HepG2 (cell line): ENCODE results near the gene SMG5. TPM values are rescaled to one million over a fixed set of nuclear protein-coding genes. Genes with fewer than 3 reads are reported as not detected.

ENCODE experiments used
- FOXK1 ChIP-seq: sonication (generic); formaldehyde crosslinking; IDR thresholded peaks from 2 replicates; pipeline ENCODE4 v1.4.0; 2020; ENCODE audit warnings: low read depth, missing genetic modification reagents, borderline replicate concordance
- ZNF83 ChIP-seq: sonication (generic); formaldehyde crosslinking; IDR thresholded peaks from 2 replicates; pipeline ENCODE4 v1.4.0; 2020; ENCODE audit warnings: missing genetic modification reagents, mild to moderate bottlenecking, borderline replicate concordance
- polyA plus RNA-seq, 8 experiments: library from polyadenylated mRNA; depleted of rRNA in 3 of 8; stranded (reverse) in 7 of 8; unstranded in 1 of 8; fragments of >200 nt; fragmentation: Illumina TruSeq in 4 of 8; extraction: Trizol in 4 of 8; gene quantifications; 2 replicates each; pipeline versions ENCODE4 v1.2.1 to v1.2.3, GENCODE V29; 2011 to 2016; ENCODE audit warnings: low read depth in 4 of 8, missing spikeins in 1 of 8, mixed read lengths in 1 of 8; ENCODE audit not compliant: insufficient read depth in 1 of 8
- total RNA-seq, 5 experiments: library from RNA; depleted of rRNA; stranded (reverse); fragments of >200 nt; fragmentation: Illumina TruSeq; extraction: Trizol; gene quantifications; 2 replicates each; pipeline ENCODE4 v1.2.3, GENCODE V29; 2016; ENCODE audit warnings: low read depth in 1 of 5
- TF ChIP-seq, protein P1 (sequence below): sonication (generic); formaldehyde crosslinking; IDR thresholded peaks from 2 replicates; pipeline ENCODE4 v1.8.1; 2023; ENCODE audit warnings: mild to moderate bottlenecking, missing genetic modification reagents
- TF ChIP-seq, protein P2 (sequence below): sonication (generic); formaldehyde crosslinking; IDR thresholded peaks from 2 replicates; pipeline ENCODE4 v1.4.0; 2020; ENCODE audit warnings: missing genetic modification reagents

Gene SMG5
- total and polyA plus RNA-seq, 2 of the 13 experiments (the other 11 are each of a cell fraction or from before 2014, with no cell fraction given) = 50.5 to 84.0 TPM

DNA sequence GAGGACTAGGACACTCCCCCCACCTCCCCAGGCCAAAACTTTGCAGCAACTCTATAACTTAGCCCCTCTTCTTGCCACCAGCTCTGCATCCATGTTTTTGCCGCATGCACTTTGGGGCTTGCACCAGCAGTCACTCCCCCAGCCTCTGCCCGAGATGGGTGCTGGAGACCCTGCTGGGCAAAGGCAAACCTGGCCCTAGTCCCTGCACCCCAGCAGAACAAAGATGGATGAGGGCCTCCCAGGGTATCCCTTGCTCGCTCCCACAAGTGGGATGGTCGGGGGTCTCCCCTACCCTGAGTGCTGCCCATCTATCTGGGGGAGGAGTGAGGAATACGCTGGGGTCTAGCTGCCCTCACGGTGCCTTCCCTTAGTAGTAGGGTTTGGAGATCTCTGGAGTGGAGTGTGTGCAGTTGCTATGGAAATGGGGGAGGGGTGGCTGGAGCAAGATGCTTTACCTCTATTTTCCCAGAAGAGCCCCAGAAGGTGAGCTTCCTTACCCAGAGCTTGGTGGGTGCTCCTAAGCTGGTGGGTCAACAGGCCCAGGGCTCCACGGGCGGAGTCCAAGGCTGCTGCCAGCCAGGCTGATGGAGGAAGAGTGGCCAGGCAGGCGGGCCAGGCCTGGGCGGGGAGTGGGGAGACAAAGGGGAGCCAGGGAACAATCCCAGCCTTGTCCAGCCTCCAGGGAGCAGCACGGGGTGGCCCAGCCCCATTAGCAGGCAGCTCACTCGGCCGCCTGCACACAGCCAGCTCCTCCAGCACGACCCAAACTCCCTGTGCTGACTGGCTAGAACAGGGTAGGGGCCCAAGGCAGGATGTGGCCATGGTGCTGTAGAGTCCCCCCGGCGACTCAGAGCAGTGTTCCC is 34.9 kb downstream of the SMG5 start, which contains the start of gene PAQR6 (continued):
- TF ChIP-seq FOXK1 (no peak), ZNF83 (no peak)
- TF ChIP-seq, protein P1, sequence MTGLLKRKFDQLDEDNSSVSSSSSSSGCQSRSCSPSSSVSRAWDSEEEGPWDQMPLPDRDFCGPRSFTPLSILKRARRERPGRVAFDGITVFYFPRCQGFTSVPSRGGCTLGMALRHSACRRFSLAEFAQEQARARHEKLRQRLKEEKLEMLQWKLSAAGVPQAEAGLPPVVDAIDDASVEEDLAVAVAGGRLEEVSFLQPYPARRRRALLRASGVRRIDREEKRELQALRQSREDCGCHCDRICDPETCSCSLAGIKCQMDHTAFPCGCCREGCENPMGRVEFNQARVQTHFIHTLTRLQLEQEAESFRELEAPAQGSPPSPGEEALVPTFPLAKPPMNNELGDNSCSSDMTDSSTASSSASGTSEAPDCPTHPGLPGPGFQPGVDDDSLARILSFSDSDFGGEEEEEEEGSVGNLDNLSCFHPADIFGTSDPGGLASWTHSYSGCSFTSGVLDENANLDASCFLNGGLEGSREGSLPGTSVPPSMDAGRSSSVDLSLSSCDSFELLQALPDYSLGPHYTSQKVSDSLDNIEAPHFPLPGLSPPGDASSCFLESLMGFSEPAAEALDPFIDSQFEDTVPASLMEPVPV (CRISPR knock-in tag) = 0 out of 2 replicates have a peak, but pooled peaks have one; percentile 45
- TF ChIP-seq, protein P2, sequence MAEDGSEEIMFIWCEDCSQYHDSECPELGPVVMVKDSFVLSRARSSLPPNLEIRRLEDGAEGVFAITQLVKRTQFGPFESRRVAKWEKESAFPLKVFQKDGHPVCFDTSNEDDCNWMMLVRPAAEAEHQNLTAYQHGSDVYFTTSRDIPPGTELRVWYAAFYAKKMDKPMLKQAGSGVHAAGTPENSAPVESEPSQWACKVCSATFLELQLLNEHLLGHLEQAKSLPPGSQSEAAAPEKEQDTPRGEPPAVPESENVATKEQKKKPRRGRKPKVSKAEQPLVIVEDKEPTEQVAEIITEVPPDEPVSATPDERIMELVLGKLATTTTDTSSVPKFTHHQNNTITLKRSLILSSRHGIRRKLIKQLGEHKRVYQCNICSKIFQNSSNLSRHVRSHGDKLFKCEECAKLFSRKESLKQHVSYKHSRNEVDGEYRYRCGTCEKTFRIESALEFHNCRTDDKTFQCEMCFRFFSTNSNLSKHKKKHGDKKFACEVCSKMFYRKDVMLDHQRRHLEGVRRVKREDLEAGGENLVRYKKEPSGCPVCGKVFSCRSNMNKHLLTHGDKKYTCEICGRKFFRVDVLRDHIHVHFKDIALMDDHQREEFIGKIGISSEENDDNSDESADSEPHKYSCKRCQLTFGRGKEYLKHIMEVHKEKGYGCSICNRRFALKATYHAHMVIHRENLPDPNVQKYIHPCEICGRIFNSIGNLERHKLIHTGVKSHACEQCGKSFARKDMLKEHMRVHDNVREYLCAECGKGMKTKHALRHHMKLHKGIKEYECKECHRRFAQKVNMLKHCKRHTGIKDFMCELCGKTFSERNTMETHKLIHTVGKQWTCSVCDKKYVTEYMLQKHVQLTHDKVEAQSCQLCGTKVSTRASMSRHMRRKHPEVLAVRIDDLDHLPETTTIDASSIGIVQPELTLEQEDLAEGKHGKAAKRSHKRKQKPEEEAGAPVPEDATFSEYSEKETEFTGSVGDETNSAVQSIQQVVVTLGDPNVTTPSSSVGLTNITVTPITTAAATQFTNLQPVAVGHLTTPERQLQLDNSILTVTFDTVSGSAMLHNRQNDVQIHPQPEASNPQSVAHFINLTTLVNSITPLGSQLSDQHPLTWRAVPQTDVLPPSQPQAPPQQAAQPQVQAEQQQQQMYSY = no peak
